Ovary (tissue), 3 donors: Measurements from ENCODE around the gene SNX30.

Experiments used
- EP300 ChIP-seq: sonication (generic); formaldehyde crosslinking; IDR thresholded peaks from one replicate; pipeline ENCODE4 v1.6.1; 2017; ENCODE audit warnings: antibody characterized with exemption
- POLR2A ChIP-seq: fragments of 450-650 bp; IDR thresholded peaks from one replicate; pipeline ENCODE4 v1.6.1; 2017; ENCODE audit warnings: antibody characterized with exemption, mild to moderate bottlenecking, moderate library complexity
- TF ChIP-seq, protein P1 (sequence below), 3 donors: fragments of 450-650 bp in 2 of 3; fragments of 200-600 bp in 1 of 3; IDR thresholded peaks; one replicate each; pipeline versions ENCODE4 v1.5.1 to v1.8.0; 2016 to 2022; ENCODE audit warnings: antibody characterized with exemption in 3 of 3, mild to moderate bottlenecking in 1 of 3
- donor health status: DM: no; HTN: no; CAD: no.

DNA sequence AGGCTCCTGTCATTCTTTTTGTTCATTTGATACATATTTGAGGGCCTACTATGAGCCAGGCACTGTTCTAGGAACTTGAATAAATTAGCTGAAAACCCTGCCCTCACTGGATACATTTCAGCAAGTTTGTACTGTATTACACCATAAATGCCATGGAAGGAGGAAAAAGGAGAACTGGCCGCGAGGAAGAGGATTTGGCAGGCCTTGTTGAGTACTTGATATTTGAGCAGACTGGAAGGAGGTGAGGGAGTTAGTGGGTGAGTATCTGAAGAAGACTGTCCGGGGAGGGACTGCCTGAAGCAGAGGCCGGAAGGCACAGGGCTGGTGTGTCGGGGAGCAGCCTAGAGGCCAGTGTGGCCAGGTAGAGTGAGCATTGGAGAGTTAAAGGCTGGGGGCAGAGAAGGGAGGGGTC, 4.5 kb downstream of the SNX30 start:
- TF ChIP-seq, protein P1, sequence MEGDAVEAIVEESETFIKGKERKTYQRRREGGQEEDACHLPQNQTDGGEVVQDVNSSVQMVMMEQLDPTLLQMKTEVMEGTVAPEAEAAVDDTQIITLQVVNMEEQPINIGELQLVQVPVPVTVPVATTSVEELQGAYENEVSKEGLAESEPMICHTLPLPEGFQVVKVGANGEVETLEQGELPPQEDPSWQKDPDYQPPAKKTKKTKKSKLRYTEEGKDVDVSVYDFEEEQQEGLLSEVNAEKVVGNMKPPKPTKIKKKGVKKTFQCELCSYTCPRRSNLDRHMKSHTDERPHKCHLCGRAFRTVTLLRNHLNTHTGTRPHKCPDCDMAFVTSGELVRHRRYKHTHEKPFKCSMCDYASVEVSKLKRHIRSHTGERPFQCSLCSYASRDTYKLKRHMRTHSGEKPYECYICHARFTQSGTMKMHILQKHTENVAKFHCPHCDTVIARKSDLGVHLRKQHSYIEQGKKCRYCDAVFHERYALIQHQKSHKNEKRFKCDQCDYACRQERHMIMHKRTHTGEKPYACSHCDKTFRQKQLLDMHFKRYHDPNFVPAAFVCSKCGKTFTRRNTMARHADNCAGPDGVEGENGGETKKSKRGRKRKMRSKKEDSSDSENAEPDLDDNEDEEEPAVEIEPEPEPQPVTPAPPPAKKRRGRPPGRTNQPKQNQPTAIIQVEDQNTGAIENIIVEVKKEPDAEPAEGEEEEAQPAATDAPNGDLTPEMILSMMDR (IDR thresholded peaks at IDR 0.05): no peak
- TF ChIP-seq POLR2A (no peak), EP300 (no peak)
